Cortex of kidney (tissue), 1 donor: ENCODE measurements around the gene MAOB.
"Not testable (repeated sequence)": the region's sequence is repeated elsewhere in the genome, so short reads cannot be mapped to it uniquely, and the experiment has no call there.

ENCODE experiments used
- DNase-seq: peaks from one replicate; lab custom pipeline; 2025; lab: John Stamatoyannopoulos, UW

Gene MAOB

GRCh38 chrX:43882294-43882681 is at the start of gene MAOB:
MAOB (minus strand) TSS chrX:43882450; CDS start chrX:43882299, 151 bp downstream.
- no peak for DNase-seq

GRCh38 chrX:43922032-43922431 is 39.8 kb upstream of the MAOB start:
- not testable (repeated sequence) for DNase-seq

- DNase-seq, result not testable (repeated sequence)
Measured at GRCh38 chrX:43910772-43911171, 28.5 kb upstream of the MAOB start.

- DNase-seq, result no peak
Measured at GRCh38 chrX:43910012-43910411, 27.8 kb upstream of the MAOB start.

- DNase-seq, result no peak
Measured at GRCh38 chrX:43909141-43909540, 26.9 kb upstream of the MAOB start.

GRCh38 chrX:43899878-43900815 is 17.9 kb upstream of the MAOB start:
- no peak for DNase-seq

GRCh38 chrX:43898406-43899035 is 16.3 kb upstream of the MAOB start:
- DNase-seq, result no peak

GRCh38 chrX:43897290-43897689 is 15.0 kb upstream of the MAOB start:
- no peak for DNase-seq

GRCh38 chrX:43892336-43892870 is 10.2 kb upstream of the MAOB start:
- no peak for DNase-seq

- no peak for DNase-seq
Measured at GRCh38 chrX:43885617-43886016, 3.4 kb upstream of the MAOB start.

- DNase-seq, result no peak
Measured at GRCh38 chrX:43881410-43882293, 598 bp downstream of the MAOB start.

- DNase-seq, result no peak
Measured at GRCh38 chrX:43880425-43880824, 1.8 kb downstream of the MAOB start.

GRCh38 chrX:43878906-43879526 is 3.2 kb downstream of the MAOB start:
- DNase-seq, result no peak

- DNase-seq, result no peak
Measured at GRCh38 chrX:43876680-43877079, 5.6 kb downstream of the MAOB start.

- DNase-seq, result no peak
Measured at GRCh38 chrX:43870758-43871419, 11.4 kb downstream of the MAOB start.

GRCh38 chrX:43870011-43870410 is 12.2 kb downstream of the MAOB start:
- DNase-seq, result no peak

GRCh38 chrX:43868791-43869190 is 13.5 kb downstream of the MAOB start:
- DNase-seq, result no peak

- DNase-seq, result no peak
Measured at GRCh38 chrX:43866423-43866822, 15.8 kb downstream of the MAOB start.

GRCh38 chrX:43865791-43866190 is 16.5 kb downstream of the MAOB start:
- DNase-seq, result no peak

GRCh38 chrX:43862434-43862833 is 19.8 kb downstream of the MAOB start:
- DNase-seq, result no peak

- DNase-seq, result no peak
Measured at GRCh38 chrX:43861750-43862149, 20.5 kb downstream of the MAOB start.
